ENCODE results near the gene ATP13A1.
A peak's percentile ranks its signal among the peaks of the same experiment; 100 is the strongest.

Gene ATP13A1

DNA sequence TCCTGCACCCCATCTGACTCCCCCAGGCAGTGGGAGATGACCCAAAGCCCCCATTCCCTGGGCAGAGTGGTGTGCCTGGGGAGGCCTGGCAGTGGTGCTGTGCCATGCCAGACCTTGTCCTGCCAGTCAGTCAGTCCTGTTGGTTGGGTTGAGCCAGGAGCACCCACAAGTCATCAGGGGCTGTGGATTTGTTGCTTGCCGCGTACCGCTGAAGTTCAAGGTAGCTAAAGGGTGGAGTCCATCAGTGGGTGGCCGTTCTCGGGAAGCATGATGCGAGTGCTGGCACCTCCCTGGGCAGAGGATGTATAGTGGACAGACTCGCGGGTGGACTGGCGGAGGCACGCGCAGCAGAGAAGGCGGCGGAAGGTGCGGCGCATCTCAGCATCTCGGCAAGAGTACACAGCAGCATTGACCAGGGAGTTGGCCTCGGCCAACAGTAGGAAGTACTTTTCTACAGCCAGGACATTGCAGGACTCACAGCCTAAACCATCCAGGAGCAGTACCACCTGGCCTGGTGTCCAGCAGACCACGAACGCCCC, 39.4 kb downstream of the ATP13A1 start:
- H3K79me2 ChIP-seq (ENCODE audit: insufficient read depth, low read length): no peaks in the 10 kb centered on the region

DNA sequence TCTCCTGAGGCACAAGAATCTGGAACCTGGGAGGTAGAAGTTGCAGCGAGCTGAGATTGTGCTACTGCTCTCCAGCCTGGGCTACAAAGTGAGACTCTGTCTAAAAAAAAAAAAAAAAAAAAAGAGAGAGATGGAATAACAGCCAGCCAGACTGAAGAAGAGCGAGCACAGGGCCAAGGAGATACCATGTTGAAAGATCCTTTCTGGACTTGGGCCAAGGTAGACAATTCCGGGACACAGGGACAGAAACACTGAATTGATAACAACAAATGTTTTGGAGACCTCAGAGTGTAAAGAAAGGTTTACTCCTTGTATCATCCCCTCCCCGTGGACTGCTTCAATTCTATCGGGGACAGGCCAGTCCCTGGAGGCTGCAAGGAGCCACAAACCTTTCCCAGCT, 40.1 kb downstream of the ATP13A1 start:
- H4K20me1 ChIP-seq (ENCODE audit: insufficient read depth, low read length): no peaks in the 10 kb centered on the region

More for the DNA sequence above, 39.4 kb downstream of the ATP13A1 start:
- Histone ChIP-seq H3K36me3 (ENCODE audit: insufficient read depth, low read length) (peaks cover 11% of the 10 kb centered on the region; the same call in 1 of the 2 replicates), H3K4me1 (ENCODE audit: insufficient read depth, low read length, severe bottlenecking) (peaks cover 32% of the 10 kb centered on the region), H3K9me2 (ENCODE audit: low read depth, low read length) (no peaks in the 10 kb centered on the region), H3K9ac (ENCODE audit: low read length) (no peak overlapping the region), H3F3A (ENCODE audit: insufficient read depth, low read length) (no peaks in the 10 kb centered on the region), H3K27ac (ENCODE audit: low read depth, low read length, poor library complexity, severe bottlenecking) (peak overlapping the region; percentile 8), H3K4me3 (ENCODE audit: low read depth, low read length, poor library complexity, severe bottlenecking) (no peak overlapping the region), H3K27me3 (ENCODE audit: insufficient read depth, low read length) (no peaks in the 10 kb centered on the region), H4K20me1 (ENCODE audit: insufficient read depth, low read length) (no peaks in the 10 kb centered on the region), H2AFZ (ENCODE audit: low read length) (no peak overlapping the region), H3K4me2 (ENCODE audit: low read length) (no peak overlapping the region), H3K9me3 (ENCODE audit: low read length) (no peaks in the 10 kb centered on the region)
- no peak for TF ChIP-seq EZH2 (IDR thresholded peaks at IDR 0.05; ENCODE audit: borderline replicate concordance, low read length)
- TF ChIP-seq, protein P1, sequence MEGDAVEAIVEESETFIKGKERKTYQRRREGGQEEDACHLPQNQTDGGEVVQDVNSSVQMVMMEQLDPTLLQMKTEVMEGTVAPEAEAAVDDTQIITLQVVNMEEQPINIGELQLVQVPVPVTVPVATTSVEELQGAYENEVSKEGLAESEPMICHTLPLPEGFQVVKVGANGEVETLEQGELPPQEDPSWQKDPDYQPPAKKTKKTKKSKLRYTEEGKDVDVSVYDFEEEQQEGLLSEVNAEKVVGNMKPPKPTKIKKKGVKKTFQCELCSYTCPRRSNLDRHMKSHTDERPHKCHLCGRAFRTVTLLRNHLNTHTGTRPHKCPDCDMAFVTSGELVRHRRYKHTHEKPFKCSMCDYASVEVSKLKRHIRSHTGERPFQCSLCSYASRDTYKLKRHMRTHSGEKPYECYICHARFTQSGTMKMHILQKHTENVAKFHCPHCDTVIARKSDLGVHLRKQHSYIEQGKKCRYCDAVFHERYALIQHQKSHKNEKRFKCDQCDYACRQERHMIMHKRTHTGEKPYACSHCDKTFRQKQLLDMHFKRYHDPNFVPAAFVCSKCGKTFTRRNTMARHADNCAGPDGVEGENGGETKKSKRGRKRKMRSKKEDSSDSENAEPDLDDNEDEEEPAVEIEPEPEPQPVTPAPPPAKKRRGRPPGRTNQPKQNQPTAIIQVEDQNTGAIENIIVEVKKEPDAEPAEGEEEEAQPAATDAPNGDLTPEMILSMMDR (IDR thresholded peaks at IDR 0.05; ENCODE audit: low read length): no peak

DNA sequence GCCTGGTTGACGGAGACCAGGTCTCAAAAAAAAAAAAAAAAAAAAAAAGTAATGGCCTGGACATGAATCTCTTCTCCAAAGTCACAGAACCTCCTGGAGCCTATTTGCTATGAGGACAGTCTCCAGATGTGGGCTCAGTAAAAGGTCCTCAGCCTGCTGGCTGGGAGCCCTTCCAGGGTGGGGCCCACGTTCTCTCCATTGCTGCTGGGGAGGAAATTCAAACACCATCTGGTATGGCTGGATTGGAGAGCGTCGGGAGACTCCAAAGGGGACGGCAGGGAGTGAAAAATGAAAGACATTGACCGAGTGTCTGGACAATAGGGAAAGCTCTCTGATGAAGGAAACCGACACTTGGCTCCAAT, 43.6 kb downstream of the ATP13A1 start:
- no peaks in the 10 kb centered on the region for H3K27me3 ChIP-seq (ENCODE audit: insufficient read depth, low read length)
- no peak overlapping the region for H3K4me3 ChIP-seq (ENCODE audit: low read depth, low read length, poor library complexity, severe bottlenecking)
- TF ChIP-seq, protein P1 (IDR thresholded peaks at IDR 0.05; ENCODE audit: low read length): no peak
- no peak for TF ChIP-seq EZH2 (IDR thresholded peaks at IDR 0.05; ENCODE audit: borderline replicate concordance, low read length)
- no peak overlapping the region for H2AFZ ChIP-seq (ENCODE audit: low read length)
- H3K9me2 ChIP-seq (ENCODE audit: low read depth, low read length): no peaks in the 10 kb centered on the region
- no peaks in the 10 kb centered on the region for H3K9me3 ChIP-seq (ENCODE audit: low read length)
- H3K27ac ChIP-seq (ENCODE audit: low read depth, low read length, poor library complexity, severe bottlenecking): no peak overlapping the region
- no peaks in the 10 kb centered on the region for H4K20me1 ChIP-seq (ENCODE audit: insufficient read depth, low read length)
- no peaks in the 10 kb centered on the region for H3F3A ChIP-seq (ENCODE audit: insufficient read depth, low read length)
- no peak overlapping the region for H3K4me2 ChIP-seq (ENCODE audit: low read length)
- no peak overlapping the region for H3K9ac ChIP-seq (ENCODE audit: low read length)
- H3K4me1 ChIP-seq (ENCODE audit: insufficient read depth, low read length, severe bottlenecking): peaks cover 28% of the 10 kb centered on the region
- H3K79me2 ChIP-seq (ENCODE audit: insufficient read depth, low read length): no peaks in the 10 kb centered on the region
- peaks cover 11% of the 10 kb centered on the region; the same call in 1 of the 2 replicates for H3K36me3 ChIP-seq (ENCODE audit: insufficient read depth, low read length)

More for the DNA sequence above, 40.1 kb downstream of the ATP13A1 start:
- H3K4me1 ChIP-seq (ENCODE audit: insufficient read depth, low read length, severe bottlenecking): peaks cover 29% of the 10 kb centered on the region
- H3K79me2 ChIP-seq (ENCODE audit: insufficient read depth, low read length): no peaks in the 10 kb centered on the region
- no peak overlapping the region for H3K27ac ChIP-seq (ENCODE audit: low read depth, low read length, poor library complexity, severe bottlenecking)
- H3F3A ChIP-seq (ENCODE audit: insufficient read depth, low read length): no peaks in the 10 kb centered on the region
- no peaks in the 10 kb centered on the region for H3K27me3 ChIP-seq (ENCODE audit: insufficient read depth, low read length)
- H2AFZ ChIP-seq (ENCODE audit: low read length): no peak overlapping the region
- no peak overlapping the region for H3K4me3 ChIP-seq (ENCODE audit: low read depth, low read length, poor library complexity, severe bottlenecking)
- no peak overlapping the region for H3K9ac ChIP-seq (ENCODE audit: low read length)
- H3K36me3 ChIP-seq (ENCODE audit: insufficient read depth, low read length): peaks cover 11% of the 10 kb centered on the region; the same call in 1 of the 2 replicates
- no peak overlapping the region for H3K4me2 ChIP-seq (ENCODE audit: low read length)
- no peaks in the 10 kb centered on the region for H3K9me2 ChIP-seq (ENCODE audit: low read depth, low read length)
- no peaks in the 10 kb centered on the region for H3K9me3 ChIP-seq (ENCODE audit: low read length)
- TF ChIP-seq, protein P1 (IDR thresholded peaks at IDR 0.05; ENCODE audit: low read length): no peak
- TF ChIP-seq EZH2 (IDR thresholded peaks at IDR 0.05; ENCODE audit: borderline replicate concordance, low read length): no peak

Measured in OCI-LY1 (cell line).